Stimulated activated CD8-positive, alpha-beta memory T cell treated with anti-CD3 and anti-CD28 coated beads, Interleukin-7, amount 100 ng/mL, for 48 hours (primary cell): Measurements from ENCODE around the gene WNK2.
"Not testable (repeated sequence)": the region's sequence is repeated elsewhere in the genome, so short reads cannot be mapped to it uniquely, and the experiment has no call there.

ENCODE experiments used
- DNase-seq, 2 donors: peaks; one replicate each; pipeline ENCODE4 v3.0.0-alpha.2; 2020; ENCODE audit warnings: low read depth in 1 of 2; ENCODE audit errors: extremely low read depth in 1 of 2

The WNK2 gene

GRCh38 chr9:93233033-93233432, 49.1 kb downstream of the WNK2 start:
- no peak for DNase-seq

- DNase-seq, result no peak
Observed at GRCh38 chr9:93234600-93234999, 50.7 kb downstream of the WNK2 start.

- no peak for DNase-seq
Observed at GRCh38 chr9:93235300-93235960, 51.5 kb downstream of the WNK2 start.

GRCh38 chr9:93236541-93237206, 52.7 kb downstream of the WNK2 start:
- DNase-seq, result no peak

- DNase-seq, result no peak
Observed at GRCh38 chr9:93237540-93237939, 53.6 kb downstream of the WNK2 start.

GRCh38 chr9:93238953-93239925, 55.3 kb downstream of the WNK2 start:
- no peak for DNase-seq

GRCh38 chr9:93240891-93241334, 57.0 kb downstream of the WNK2 start:
- no peak for DNase-seq

- no peak for DNase-seq
Observed at GRCh38 chr9:93243112-93243511, 59.2 kb downstream of the WNK2 start.

GRCh38 chr9:93244101-93244500, 60.2 kb downstream of the WNK2 start:
- no peak for DNase-seq

- DNase-seq, result no peak
Observed at GRCh38 chr9:93244510-93245436, 60.8 kb downstream of the WNK2 start.

GRCh38 chr9:93245437-93245970, 61.6 kb downstream of the WNK2 start:
- no peak for DNase-seq

GRCh38 chr9:93246111-93246510, 62.2 kb downstream of the WNK2 start:
- no peak for DNase-seq

GRCh38 chr9:93246526-93246925, 62.6 kb downstream of the WNK2 start:
- no peak for DNase-seq

- DNase-seq, result no peak
Observed at GRCh38 chr9:93247099-93247865, 63.3 kb downstream of the WNK2 start.

GRCh38 chr9:93247892-93248291, 64.0 kb downstream of the WNK2 start:
- DNase-seq, result no peak

- DNase-seq, result no peak
Observed at GRCh38 chr9:93248386-93249040, 64.6 kb downstream of the WNK2 start.

GRCh38 chr9:93250185-93250584, 66.2 kb downstream of the WNK2 start:
- no peak for DNase-seq

- not testable (repeated sequence) for DNase-seq
Observed at GRCh38 chr9:93251309-93251708, 67.4 kb downstream of the WNK2 start.
